Naive thymus-derived CD8-positive, alpha-beta T cell (primary cell): ENCODE measurements around the gene POGLUT2. TPM values are rescaled to one million over a fixed set of nuclear protein-coding genes. Genes with fewer than 3 reads are reported as not detected.

Experiments used
- ATAC-seq, 2 donors: fragments of 150-1000 bp; cut with Tn5 transposase in 1 of 2; sonication (Bioruptor Pico), chemical (Tn5 transposase) in 1 of 2; 1 replicate in 1 of 2; 2 replicates in 1 of 2; pipeline ENCODE4 v1.10.0; 2021; ENCODE audit warnings: mild to moderate bottlenecking in 2 of 2, moderate library complexity in 2 of 2
- POLR2A ChIA-PET: fragments of 350-600 bp; sonication (Branson Sonifier 250); formaldehyde crosslinking; loops from one replicate; lab custom pipeline; 2021; ENCODE audit warnings: antibody characterized with exemption; lab: Charles Lee
- DNase-seq, 10 donors: peaks; one replicate each; pipeline versions ENCODE4 v3.0.0 to v3.0.0-alpha.2; 2020 to 2022
- H3K27ac Mint-ChIP-seq, 10 donors: one replicate each; pipeline ENCODE4 v1.8.0; 2020 to 2022; ENCODE audit warnings: mild to moderate bottlenecking in 10 of 10, mixed read lengths in 10 of 10, moderate library complexity in 4 of 10, inconsistent platforms in 1 of 10
- H3K27me3 Mint-ChIP-seq, 5 donors: one replicate each; pipeline ENCODE4 v1.8.0; 2021 to 2022; ENCODE audit warnings: mixed read lengths in 5 of 5
- H3K36me3 Mint-ChIP-seq, 3 donors: one replicate each; pipeline ENCODE4 v1.8.0; 2020 to 2022; ENCODE audit warnings: mixed read lengths in 3 of 3, mild to moderate bottlenecking in 2 of 3, inconsistent platforms in 1 of 3
- H3K4me1 Mint-ChIP-seq, 4 donors: one replicate each; pipeline ENCODE4 v1.8.0; 2021 to 2022; ENCODE audit warnings: mixed read lengths in 4 of 4
- H3K4me3 Mint-ChIP-seq, 10 donors: one replicate each; pipeline ENCODE4 v1.8.0; 2020 to 2022; ENCODE audit warnings: mild to moderate bottlenecking in 10 of 10, mixed read lengths in 10 of 10, moderate library complexity in 6 of 10, inconsistent platforms in 1 of 10
- H3K9me3 Mint-ChIP-seq, 9 donors: one replicate each; pipeline ENCODE4 v1.8.0; 2020 to 2022; ENCODE audit warnings: mixed read lengths in 9 of 9, mild to moderate bottlenecking in 3 of 9, inconsistent platforms in 1 of 9, moderate library complexity in 1 of 9
- polyA plus RNA-seq, 3 donors: library from polyadenylated mRNA; unstranded; fragments of 300-500 nt; fragmentation: Illumina TruSeq; gene quantifications; one replicate each; pipeline ENCODE4 v1.2.3, GENCODE V29; 2021
- total RNA-seq, 8 experiments: library from RNA in 2 of 8; stranded (reverse) in 2 of 8; gene quantifications; one replicate each; pipeline ENCODE4 v1.2.3 and lab custom pipeline; 2021 to 2026

Gene POGLUT2
- total and polyA plus RNA-seq, 5 experiments from 2014 or later: 0.56 to 1.1 (median 0.71) TPM; not detected in 1

DNA sequence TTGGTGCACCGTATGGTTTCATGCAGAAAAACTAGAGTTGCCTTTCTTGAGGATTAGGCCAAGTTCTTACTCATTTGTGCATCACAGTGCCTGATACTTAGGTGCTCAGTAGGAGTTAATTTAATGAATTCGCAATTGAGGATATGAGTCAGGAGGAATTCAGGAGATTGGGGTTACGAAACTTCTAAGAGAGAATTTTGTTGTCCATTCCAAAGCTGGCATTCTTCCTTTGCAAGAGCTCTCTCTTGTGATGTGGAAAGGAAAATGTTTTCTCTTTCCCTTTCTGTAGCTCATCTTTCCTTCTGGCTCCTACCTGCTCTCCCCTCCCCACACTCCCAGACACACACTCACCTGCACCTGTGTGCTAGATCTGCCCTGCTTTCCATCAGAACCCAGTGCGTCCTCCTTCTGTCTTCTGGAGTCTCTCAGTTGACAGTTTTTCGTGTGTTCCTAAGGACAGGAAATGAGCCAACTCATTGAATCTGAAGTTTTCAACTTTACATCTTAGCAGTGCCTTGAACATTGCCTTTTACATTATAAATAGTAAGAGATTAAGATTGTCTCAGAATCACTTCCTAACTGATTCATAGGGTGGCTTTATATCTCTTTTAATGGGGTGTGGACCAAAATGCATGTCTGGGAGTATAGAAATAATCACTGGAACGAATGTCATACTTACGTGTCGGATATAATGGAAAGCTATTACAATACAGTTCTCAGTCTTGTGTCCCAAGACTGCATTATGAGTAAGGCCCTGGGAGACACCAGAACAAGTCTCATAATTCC, 27.3 kb upstream of the POGLUT2 start:
- DNase-seq (no peak), ATAC-seq (no peak)
- POLR2A ChIA-PET: no interaction called here
- H3K4me3 Mint-ChIP-seq: no peak overlapping the region
- H3K36me3 Mint-ChIP-seq: peaks cover 6 to 31% (median 24%) of the 10 kb centered on the region in 3 donors
- peaks cover 0 to 2% (median 0%) of the 10 kb centered on the region in 9 donors for H3K9me3 Mint-ChIP-seq
- no peaks in the 10 kb centered on the region for H3K27me3 Mint-ChIP-seq
- H3K27ac Mint-ChIP-seq: peak overlapping the region in 1 of 10 donors; percentile 54
- no peaks in the 10 kb centered on the region for H3K4me1 Mint-ChIP-seq

- no peaks in the 10 kb centered on the region for H3K27me3 Mint-ChIP-seq
- POLR2A ChIA-PET: no interaction called here
- ATAC-seq (no peak), DNase-seq (no peak)
- no peak overlapping the region for H3K27ac Mint-ChIP-seq
- no peaks in the 10 kb centered on the region for H3K4me1 Mint-ChIP-seq
- H3K4me3 Mint-ChIP-seq: no peak overlapping the region
- peaks cover 0 to 2% (median 0%) of the 10 kb centered on the region in 9 donors for H3K9me3 Mint-ChIP-seq
- H3K36me3 Mint-ChIP-seq: peaks cover 6 to 33% (median 24%) of the 10 kb centered on the region in 3 donors
Observed at GRCh38 chr13:102825400-102825799, 26.6 kb upstream of the POGLUT2 start.

GRCh38 chr13:102817907-102818306, 19.1 kb upstream of the POGLUT2 start:
- Mint-ChIP-seq H3K9me3 (peaks cover 0 to 2% (median 0%) of the 10 kb centered on the region in 9 donors), H3K4me3 (no peak overlapping the region), H3K4me1 (peaks cover 9 to 12% (median 11%) of the 10 kb centered on the region in 4 donors), H3K36me3 (peaks cover 3 to 48% (median 28%) of the 10 kb centered on the region in 3 donors), H3K27me3 (no peaks in the 10 kb centered on the region), H3K27ac (no peak overlapping the region)
- ATAC-seq (no peak), DNase-seq (no peak)
- POLR2A ChIA-PET: no interaction called here

GRCh38 chr13:102817241-102817640, 18.5 kb upstream of the POGLUT2 start:
- no peak for DNase-seq
- Mint-ChIP-seq H3K27ac (no peak overlapping the region), H3K36me3 (peaks cover under 1 to 41% (median 27%) of the 10 kb centered on the region in 3 donors), H3K27me3 (no peaks in the 10 kb centered on the region), H3K4me3 (no peak overlapping the region), H3K9me3 (peaks cover 0 to 2% (median under 1%) of the 10 kb centered on the region in 9 donors), H3K4me1 (peaks cover 11 to 17% (median 15%) of the 10 kb centered on the region in 4 donors)
- POLR2A ChIA-PET: no interaction called here
- ATAC-seq: no peak

DNA sequence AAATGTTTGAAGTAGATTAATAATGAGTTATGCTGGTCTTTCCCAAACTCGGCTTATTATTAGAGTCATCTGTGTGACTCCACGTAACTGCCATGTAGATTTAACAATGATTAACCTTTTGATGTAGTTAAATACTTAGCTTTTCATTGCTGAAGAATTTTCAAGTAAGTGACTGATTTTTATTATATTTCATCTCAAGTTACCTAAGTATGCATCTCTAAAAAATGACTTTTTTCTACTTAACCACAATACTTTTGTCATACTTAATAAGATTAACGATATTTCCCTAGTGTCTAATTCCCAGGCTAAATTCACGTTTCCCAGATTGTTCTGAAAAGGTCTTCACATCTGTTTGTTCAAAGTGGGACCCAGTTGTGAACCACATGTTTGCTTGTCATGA, 17.9 kb upstream of the POGLUT2 start:
- ATAC-seq (no peak), DNase-seq (no peak)
- Mint-ChIP-seq H3K36me3 (peaks cover 6 to 41% (median 28%) of the 10 kb centered on the region in 3 donors), H3K27ac (no peak overlapping the region), H3K4me1 (peaks cover 14 to 22% (median 20%) of the 10 kb centered on the region in 4 donors), H3K9me3 (peaks cover 0 to 7% (median 5%) of the 10 kb centered on the region in 9 donors), H3K27me3 (no peaks in the 10 kb centered on the region), H3K4me3 (no peak overlapping the region)
- POLR2A ChIA-PET: no interaction called here

GRCh38 chr13:102815788-102816187, 17.0 kb upstream of the POGLUT2 start:
- no peak overlapping the region for H3K4me3 Mint-ChIP-seq
- no peak for ATAC-seq
- no peaks in the 10 kb centered on the region for H3K27me3 Mint-ChIP-seq
- no peak overlapping the region for H3K27ac Mint-ChIP-seq
- no peak for DNase-seq
- peaks cover 0 to 13% (median 8%) of the 10 kb centered on the region in 9 donors for H3K9me3 Mint-ChIP-seq
- peaks cover 14 to 22% (median 20%) of the 10 kb centered on the region in 4 donors for H3K4me1 Mint-ChIP-seq
- peaks cover 6 to 45% (median 36%) of the 10 kb centered on the region in 3 donors for H3K36me3 Mint-ChIP-seq
- POLR2A ChIA-PET: no interaction called here

GRCh38 chr13:102814793-102815192, 16.0 kb upstream of the POGLUT2 start:
- no peak overlapping the region for H3K4me3 Mint-ChIP-seq
- H3K4me1 Mint-ChIP-seq: peaks cover 17 to 26% (median 21%) of the 10 kb centered on the region in 4 donors
- peaks cover 0 to 17% (median 8%) of the 10 kb centered on the region in 9 donors for H3K9me3 Mint-ChIP-seq
- DNase-seq (no peak), ATAC-seq (no peak)
- H3K36me3 Mint-ChIP-seq: peaks cover 6 to 45% (median 41%) of the 10 kb centered on the region in 3 donors
- H3K27me3 Mint-ChIP-seq: no peaks in the 10 kb centered on the region
- POLR2A ChIA-PET: no interaction called here
- no peak overlapping the region for H3K27ac Mint-ChIP-seq

GRCh38 chr13:102814025-102814607, 15.3 kb upstream of the POGLUT2 start:
- POLR2A ChIA-PET: no interaction called here
- Mint-ChIP-seq H3K27ac (peak overlapping the region in 3 of 10 donors; percentile 4 to 74 (median 63)), H3K4me1 (peaks cover 17 to 28% (median 21%) of the 10 kb centered on the region in 4 donors), H3K36me3 (peaks cover 6 to 43% (median 40%) of the 10 kb centered on the region in 3 donors), H3K27me3 (no peaks in the 10 kb centered on the region), H3K9me3 (peaks cover 0 to 17% (median 8%) of the 10 kb centered on the region in 9 donors), H3K4me3 (peak overlapping the region in 3 of 10 donors; percentile 1 to 20 (median 8))
- ATAC-seq (no peak), DNase-seq (no peak)

DNA sequence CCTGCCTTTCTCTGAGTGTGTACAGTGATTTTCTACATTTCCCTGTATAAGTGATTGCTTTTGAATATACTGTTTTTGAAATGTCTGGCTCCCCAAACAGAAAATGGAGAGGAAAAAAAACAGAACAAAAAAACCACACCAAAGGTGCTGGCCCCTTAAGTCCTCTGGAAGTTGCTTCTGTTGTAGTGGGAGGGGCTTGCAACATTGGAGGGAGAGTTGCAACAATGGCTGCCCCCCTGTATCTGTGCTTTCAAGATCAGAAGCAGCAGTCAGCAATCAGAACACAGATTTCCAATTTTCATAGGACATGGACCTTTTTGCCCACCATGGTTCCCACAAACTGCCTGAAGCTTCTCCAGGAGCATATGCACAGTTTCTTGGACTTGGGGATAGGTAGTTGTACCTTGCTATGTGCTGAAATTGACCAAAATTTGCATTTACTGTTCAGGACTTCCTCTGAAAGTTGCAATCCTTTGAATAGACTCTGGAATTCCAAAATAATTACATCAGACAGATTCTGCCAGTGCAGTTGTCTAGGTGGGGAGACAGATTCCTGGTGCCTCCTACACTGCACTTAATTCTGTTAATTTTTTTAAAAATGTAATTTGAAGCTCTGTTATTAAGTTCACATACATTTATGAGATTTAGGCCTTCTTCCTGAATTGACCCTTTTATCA, 14.0 kb upstream of the POGLUT2 start:
- no peaks in the 10 kb centered on the region for H3K27me3 Mint-ChIP-seq
- ATAC-seq (no peak), DNase-seq (no peak)
- H3K4me3 Mint-ChIP-seq: no peak overlapping the region
- H3K36me3 Mint-ChIP-seq: peaks cover 6 to 43% (median 38%) of the 10 kb centered on the region in 3 donors
- peaks cover 18 to 41% (median 23%) of the 10 kb centered on the region in 4 donors for H3K4me1 Mint-ChIP-seq
- no peak overlapping the region for H3K27ac Mint-ChIP-seq
- peaks cover 0 to 17% (median 8%) of the 10 kb centered on the region in 9 donors for H3K9me3 Mint-ChIP-seq
- POLR2A ChIA-PET: no interaction called here

DNA sequence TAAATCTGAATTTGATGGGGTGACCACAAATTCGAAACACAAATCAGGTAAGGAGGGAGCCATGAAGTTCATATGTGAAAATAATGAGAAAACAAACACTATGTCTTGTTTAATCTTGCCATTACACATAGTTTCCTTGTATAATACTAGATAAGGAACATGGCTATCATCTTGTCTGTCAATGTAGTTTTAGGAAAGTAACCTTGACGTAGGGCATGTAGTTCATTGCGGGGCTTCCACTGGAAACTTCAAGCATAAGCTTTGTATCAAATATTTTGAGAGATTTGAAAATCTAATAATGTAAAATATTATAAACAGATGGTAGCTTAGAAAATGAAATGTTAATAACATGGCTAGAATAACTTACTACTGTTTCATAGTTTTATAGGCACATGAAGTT, 8.9 kb upstream of the POGLUT2 start:
- H3K9me3 Mint-ChIP-seq: peaks cover 0 to 17% (median 8%) of the 10 kb centered on the region in 9 donors
- H3K4me3 Mint-ChIP-seq: no peak overlapping the region
- no peaks in the 10 kb centered on the region for H3K27me3 Mint-ChIP-seq
- H3K36me3 Mint-ChIP-seq: peaks cover 6 to 26% (median 23%) of the 10 kb centered on the region in 3 donors
- DNase-seq: no peak
- POLR2A ChIA-PET: no interaction called here
- H3K27ac Mint-ChIP-seq: no peak overlapping the region
- peaks cover 12 to 31% (median 15%) of the 10 kb centered on the region in 4 donors for H3K4me1 Mint-ChIP-seq
- ATAC-seq: no peak

DNA sequence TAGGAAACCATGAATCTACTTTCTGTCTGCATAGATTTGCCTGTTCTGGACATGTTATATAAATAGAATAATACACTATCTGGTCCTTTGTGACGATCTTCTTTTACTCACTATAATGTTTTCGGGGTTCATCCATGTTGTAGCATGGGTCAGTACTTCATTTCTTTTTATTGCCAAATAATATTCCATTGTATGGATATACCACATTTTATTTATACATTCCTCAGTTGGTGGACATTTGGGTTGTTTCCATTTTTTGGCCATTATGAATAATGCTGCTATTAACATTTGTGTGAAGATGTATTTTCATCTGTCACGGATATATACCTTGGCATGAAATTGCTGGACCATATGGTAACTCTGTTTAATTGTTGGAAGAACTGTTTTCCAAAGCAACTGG, 6.9 kb upstream of the POGLUT2 start:
- DNase-seq (no peak), ATAC-seq (no peak)
- Mint-ChIP-seq H3K27me3 (no peaks in the 10 kb centered on the region), H3K27ac (no peak overlapping the region), H3K9me3 (peaks cover 0 to 6% (median 0%) of the 10 kb centered on the region in 9 donors), H3K36me3 (peaks cover 0 to 11% (median 7%) of the 10 kb centered on the region in 3 donors), H3K4me3 (no peak overlapping the region), H3K4me1 (peaks cover 12 to 39% (median 19%) of the 10 kb centered on the region in 4 donors)
- POLR2A ChIA-PET: no interaction called here
